NCI-H2081 (cell line): ENCODE measurements around the gene SPPL2A.
"Not testable (repeated sequence)": the region's sequence is repeated elsewhere in the genome, so short reads cannot be mapped to it uniquely, and the experiment has no call there.

Experiments used
- DNase-seq, 2 experiments: peaks; one replicate each; lab custom pipeline; 2025; lab: John Stamatoyannopoulos, UW

SPPL2A gene

GRCh38 chr15:50765195-50765967 is at the start of gene SPPL2A:
TSS of gene SPPL2A (minus strand) at chr15:50765706. CDS start at chr15:50765533, 173 bp downstream.
- DNase-seq: peak; percentile 62 to 79

GRCh38 chr15:50814634-50815033 is 49.1 kb upstream of the SPPL2A start:
- no peak for DNase-seq

- no peak for DNase-seq
Measured at GRCh38 chr15:50813865-50814264, 48.4 kb upstream of the SPPL2A start.

GRCh38 chr15:50813089-50813488 is 47.6 kb upstream of the SPPL2A start:
- no peak for DNase-seq

GRCh38 chr15:50812181-50812506 is 46.6 kb upstream of the SPPL2A start:
- DNase-seq: not testable (repeated sequence)

GRCh38 chr15:50811461-50812180 is 46.1 kb upstream of the SPPL2A start:
- DNase-seq: not testable (repeated sequence)

GRCh38 chr15:50810128-50810527 is 44.6 kb upstream of the SPPL2A start:
- DNase-seq: no peak

GRCh38 chr15:50808728-50809127 is 43.2 kb upstream of the SPPL2A start:
- no peak for DNase-seq

GRCh38 chr15:50803479-50804180 is 38.1 kb upstream of the SPPL2A start:
- no peak for DNase-seq

- no peak for DNase-seq
Measured at GRCh38 chr15:50800715-50801114, 35.2 kb upstream of the SPPL2A start.

GRCh38 chr15:50798684-50799083 is 33.2 kb upstream of the SPPL2A start:
- DNase-seq: no peak

GRCh38 chr15:50797926-50798325 is 32.4 kb upstream of the SPPL2A start:
- DNase-seq: no peak

- DNase-seq: no peak
Measured at GRCh38 chr15:50791486-50791885, 26.0 kb upstream of the SPPL2A start.

- DNase-seq: no peak
Measured at GRCh38 chr15:50790778-50791453, 25.4 kb upstream of the SPPL2A start.

GRCh38 chr15:50786871-50787270 is 21.4 kb upstream of the SPPL2A start:
- DNase-seq: no peak

GRCh38 chr15:50786438-50786837 is 20.9 kb upstream of the SPPL2A start:
- DNase-seq: no peak

GRCh38 chr15:50783895-50784294 is 18.4 kb upstream of the SPPL2A start:
- DNase-seq: no peak

- DNase-seq: peak in 1 of 2 experiments; percentile 32
Measured at GRCh38 chr15:50783411-50783810, 17.9 kb upstream of the SPPL2A start.

GRCh38 chr15:50778086-50778485 is 12.6 kb upstream of the SPPL2A start:
- no peak for DNase-seq

- DNase-seq: no peak
Measured at GRCh38 chr15:50777042-50777441, 11.5 kb upstream of the SPPL2A start.

- DNase-seq: no peak
Measured at GRCh38 chr15:50774450-50774849, 8.9 kb upstream of the SPPL2A start.

GRCh38 chr15:50773389-50773788 is 7.9 kb upstream of the SPPL2A start:
- DNase-seq: no peak
